ENCODE data around the gene GPR132.
A peak's percentile ranks its signal among the peaks of the same experiment; 100 is the strongest.

The GPR132 gene

GRCh38 chr14:105059925-105060565, 5.2 kb downstream of the GPR132 start:
- peak; percentile 37 to 54 for DNase-seq

- peak; percentile 66 to 76 for DNase-seq
These were observed 6.0 kb downstream of the GPR132 start for GRCh38 chr14:105059035-105059924.

- DNase-seq = no peak
These were observed 6.7 kb downstream of the GPR132 start for GRCh38 chr14:105058521-105059034.

GRCh38 chr14:105056303-105056831, 8.9 kb downstream of the GPR132 start:
- DNase-seq = no peak

GRCh38 chr14:105055736-105056302, 9.4 kb downstream of the GPR132 start:
- DNase-seq = no peak

- no peak for DNase-seq
These were observed 9.9 kb downstream of the GPR132 start for GRCh38 chr14:105055334-105055733.

GRCh38 chr14:105053996-105054395, 11.2 kb downstream of the GPR132 start:
- no peak for DNase-seq

- no peak for DNase-seq
These were observed 11.8 kb downstream of the GPR132 start for GRCh38 chr14:105053421-105053820.

GRCh38 chr14:105052110-105052458, 13.1 kb downstream of the GPR132 start:
- no peak for DNase-seq

- DNase-seq = no peak
These were observed 13.8 kb downstream of the GPR132 start for GRCh38 chr14:105051182-105052109.

GRCh38 chr14:105050551-105050897, 14.7 kb downstream of the GPR132 start:
- DNase-seq = no peak

- no peak for DNase-seq
These were observed 15.3 kb downstream of the GPR132 start for GRCh38 chr14:105049753-105050550.

GRCh38 chr14:105047283-105048016, 17.8 kb downstream of the GPR132 start:
- peak in 1 of 2 experiments; percentile 40 for DNase-seq

- no peak for DNase-seq
These were observed 18.3 kb downstream of the GPR132 start for GRCh38 chr14:105046891-105047282.

GRCh38 chr14:105045710-105046326, 19.4 kb downstream of the GPR132 start:
- DNase-seq = peak; percentile 94 to 96

- no peak for DNase-seq
These were observed 21.6 kb downstream of the GPR132 start for GRCh38 chr14:105043641-105044040.

GRCh38 chr14:105042813-105043212, 22.4 kb downstream of the GPR132 start:
- no peak for DNase-seq

- no peak for DNase-seq
These were observed 23.1 kb downstream of the GPR132 start for GRCh38 chr14:105041841-105042765.

All from activated CD4-positive, alpha-beta T cell treated with anti-CD3 and anti-CD28 coated beads, Interleukin-2, amount 50 U/mL, for 48 hours (primary cell).